Hypothalamus (tissue), 51 donors: ENCODE data around the gene ARAP1.

Experiments used
- DNase-seq, 51 donors: peaks; one replicate each; lab custom pipeline; 2025; lab: John Stamatoyannopoulos, UW

ARAP1 gene

DNA sequence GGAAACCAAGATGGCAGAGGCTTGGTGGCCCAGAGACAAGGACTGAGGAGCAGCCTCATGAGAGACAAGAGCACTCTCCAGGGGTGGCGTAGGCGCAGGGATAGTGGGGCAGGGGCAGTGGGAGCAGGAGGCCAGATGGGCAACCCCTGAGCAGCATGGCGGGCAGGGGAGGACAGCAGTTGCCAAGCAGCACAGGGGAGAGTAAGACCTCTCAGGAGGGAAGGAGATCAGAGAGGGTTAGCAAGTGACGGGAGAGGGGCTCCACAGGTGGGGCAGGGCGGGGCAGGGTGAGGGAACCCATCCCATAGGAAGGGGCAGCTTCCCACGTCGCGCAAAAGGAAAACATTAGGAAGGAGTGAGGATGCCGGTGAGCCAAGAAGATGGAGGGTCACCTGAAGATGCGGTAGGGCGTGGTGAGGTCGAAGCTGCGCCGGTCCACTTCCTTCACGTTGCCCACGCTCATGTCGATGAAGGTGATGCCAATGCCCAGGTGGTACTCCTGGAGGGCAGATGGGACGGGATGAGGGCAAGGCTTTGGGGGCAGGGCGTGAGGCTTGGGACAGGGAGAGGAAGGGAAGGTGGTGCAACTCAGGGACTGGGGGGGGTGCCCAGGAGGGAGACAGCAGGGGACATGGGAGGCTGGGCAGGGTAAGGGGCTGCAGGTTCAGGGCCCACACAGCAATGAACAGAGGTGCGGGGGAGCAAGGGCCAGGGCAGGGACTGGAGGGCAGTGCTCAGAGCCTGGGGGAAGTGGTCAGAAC, 42.5 kb downstream of the ARAP1 start:
- no peak for DNase-seq

DNA sequence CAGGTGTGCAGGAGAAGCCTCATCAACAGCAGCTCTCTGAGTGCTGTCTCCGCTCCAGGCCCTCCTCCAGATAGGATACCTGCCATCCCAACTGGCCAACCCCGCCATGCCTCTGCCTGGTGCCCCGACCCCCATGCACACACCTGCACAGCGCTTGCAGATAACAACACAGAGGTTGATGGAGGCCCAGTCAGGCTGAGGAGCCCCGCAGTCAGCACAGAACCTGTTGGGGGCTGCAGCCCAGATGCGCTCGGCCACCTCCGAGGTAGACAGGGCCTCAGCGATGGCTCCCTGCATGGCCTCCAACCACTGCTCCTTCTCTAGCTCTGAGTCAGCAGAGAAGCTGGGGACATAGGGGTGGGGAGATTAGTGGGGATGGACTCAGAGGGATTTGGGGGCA, 45.2 kb downstream of the ARAP1 start:
- DNase-seq, result no peak

DNA sequence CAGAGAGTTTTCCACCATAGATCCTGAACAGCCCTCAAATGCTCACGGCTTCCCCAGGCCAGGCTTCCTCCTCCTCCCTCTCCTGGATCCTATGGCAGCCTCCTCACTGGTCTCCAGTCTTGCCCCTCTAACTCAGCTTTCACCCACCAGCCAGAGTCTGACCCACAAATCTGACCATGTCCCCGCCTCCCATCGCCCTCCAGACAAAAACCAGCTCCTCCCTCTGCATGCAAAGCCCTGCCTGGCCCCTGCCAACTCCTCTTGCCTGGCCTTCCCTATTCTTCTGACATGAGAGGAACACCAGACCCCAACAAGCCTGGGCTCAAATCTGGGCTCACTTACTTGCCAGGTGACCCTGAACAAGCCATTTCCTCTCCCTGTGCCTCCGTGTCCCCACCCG, 45.6 kb downstream of the ARAP1 start:
- no peak for DNase-seq

DNA sequence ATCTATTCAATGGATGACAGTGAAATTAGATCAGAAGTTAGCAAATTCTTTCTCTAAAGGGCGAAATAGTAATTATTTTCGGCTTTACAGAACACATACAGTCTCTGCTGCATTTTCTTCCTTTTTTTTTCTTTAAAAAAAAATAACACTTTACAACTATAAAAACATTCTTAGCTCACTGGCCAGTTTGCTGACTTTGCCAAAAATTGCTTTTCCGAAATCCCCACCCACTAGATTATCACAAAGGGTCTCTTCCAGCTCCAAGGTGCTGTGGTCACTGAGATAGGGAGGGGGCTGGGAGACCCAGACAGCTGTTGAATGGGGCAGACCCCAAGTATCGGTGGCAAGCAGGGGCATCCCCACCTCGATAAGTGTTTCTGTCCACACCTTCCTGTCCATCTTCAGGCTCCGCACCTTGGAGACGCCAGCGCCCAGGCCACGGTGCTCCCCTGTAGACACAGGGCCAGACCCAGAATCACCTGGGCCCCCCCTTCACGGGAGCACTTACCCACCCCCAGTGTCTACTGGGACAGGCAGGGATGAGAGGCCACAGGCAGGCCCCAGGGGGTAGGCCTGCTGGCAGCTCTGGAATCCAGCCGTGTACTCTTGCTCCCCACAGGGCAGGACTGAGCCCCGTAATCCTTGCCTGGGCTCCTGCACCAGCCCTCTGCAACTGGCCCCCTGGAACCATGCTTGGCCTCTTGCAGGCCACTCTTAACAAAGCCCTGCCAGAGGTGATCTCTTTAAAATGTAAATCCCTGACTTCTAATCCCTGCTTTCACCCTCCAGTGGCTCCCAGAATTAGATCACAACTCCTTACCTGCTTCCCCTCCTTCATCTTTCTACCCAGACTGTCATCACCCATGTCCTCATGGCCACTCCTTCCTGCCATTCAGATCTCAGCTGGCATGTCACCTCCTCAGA, 46.5 kb downstream of the ARAP1 start:
- no peak for DNase-seq

DNA sequence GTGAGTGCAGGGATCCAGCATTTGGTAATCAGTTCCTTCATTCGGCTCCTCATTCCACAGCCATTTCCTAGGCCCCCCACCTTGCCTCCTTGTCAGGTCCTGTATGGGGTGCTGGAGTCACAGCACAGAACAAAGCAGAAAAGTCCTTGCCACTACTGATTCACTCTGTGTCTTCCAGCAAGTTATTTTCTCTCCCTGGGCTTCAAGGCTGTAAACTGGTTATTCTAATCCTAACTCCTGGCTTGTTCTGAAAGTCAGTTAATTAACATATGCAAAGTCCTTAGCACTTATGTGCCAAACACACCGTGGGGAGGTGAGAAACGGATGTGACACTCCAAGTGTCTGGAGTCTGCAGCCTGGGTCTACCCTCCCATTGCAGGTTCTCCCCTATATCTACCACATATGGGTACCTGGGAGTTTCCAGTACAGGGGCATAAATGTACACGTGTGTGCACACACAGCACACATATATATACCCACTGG, 47.4 kb downstream of the ARAP1 start:
- DNase-seq, result no peak

DNA sequence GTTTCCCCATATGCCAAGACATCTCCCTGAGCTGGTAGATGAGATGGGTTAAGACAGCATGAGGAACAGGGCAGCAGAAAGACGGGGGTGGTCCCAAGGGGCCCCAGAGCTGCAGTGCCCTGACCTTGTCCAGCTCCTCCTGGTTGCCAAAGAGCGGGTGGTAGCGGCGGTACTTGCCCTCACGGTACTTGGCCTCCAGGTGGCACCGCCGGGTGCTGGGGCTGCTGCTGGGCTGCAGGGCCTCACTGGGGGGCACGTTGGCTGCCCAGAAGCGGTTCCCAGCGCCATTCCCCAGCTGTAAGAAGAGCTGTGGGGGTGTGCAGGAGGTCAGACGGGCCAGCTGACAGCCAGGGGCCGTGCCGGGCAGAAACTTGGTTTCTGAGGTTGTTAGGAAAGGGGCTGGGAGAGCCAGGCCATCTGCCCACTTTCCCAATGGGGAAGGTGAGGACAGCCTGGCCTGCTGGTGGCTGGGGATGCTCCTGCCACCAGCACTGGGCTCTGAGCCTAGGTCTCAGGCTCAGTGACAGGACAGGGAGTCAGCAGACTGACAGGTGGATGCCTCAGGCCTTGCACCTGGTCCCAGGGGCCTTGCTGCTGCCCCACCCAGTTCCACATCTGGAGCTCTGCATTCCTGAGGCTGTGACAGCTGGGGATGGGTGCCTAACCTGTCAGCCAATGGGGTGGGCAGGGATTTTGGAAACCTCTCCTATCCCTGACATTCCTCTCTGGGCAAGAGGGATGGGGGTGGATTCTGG, 48.0 kb downstream of the ARAP1 start:
- DNase-seq, result no peak

DNA sequence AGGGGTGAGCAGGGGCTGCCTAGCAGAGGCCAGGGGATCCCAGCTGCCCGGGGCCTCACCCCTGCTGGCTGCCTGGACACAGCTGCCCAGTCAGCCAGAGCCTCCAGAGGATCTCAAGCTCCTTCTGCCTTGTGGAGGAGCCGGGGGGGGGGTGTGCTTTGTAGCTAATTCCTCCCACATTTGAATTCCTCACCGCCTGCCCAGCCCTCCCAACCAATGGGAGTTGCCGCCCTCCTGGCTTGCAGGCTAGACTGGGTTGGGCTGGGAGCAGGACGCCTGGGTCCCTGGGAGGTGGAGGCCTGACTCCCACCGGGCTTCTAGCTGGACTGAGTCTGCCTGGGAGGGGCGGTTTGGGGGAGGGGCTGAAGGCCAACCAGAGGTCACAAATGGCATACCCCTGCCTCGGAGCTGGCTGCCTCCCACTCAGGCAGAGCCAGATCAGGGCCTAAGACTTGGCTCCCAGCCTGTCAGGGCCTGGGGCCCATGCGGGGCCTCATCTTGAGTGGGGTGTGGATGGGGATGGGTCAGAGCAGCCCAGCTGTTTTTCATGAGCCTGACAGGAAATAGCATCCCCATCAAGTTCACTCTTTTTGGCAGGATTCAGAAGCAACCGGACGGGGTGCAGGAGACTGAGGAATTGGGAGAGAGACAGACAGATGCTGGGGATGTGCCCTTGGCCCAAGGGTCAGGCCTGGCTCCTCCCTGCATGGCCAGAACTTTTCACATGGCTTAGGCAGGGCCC, 48.8 kb downstream of the ARAP1 start:
- peak in 23 of 51 donors; percentile 9 to 68 (median 34) for DNase-seq

DNA sequence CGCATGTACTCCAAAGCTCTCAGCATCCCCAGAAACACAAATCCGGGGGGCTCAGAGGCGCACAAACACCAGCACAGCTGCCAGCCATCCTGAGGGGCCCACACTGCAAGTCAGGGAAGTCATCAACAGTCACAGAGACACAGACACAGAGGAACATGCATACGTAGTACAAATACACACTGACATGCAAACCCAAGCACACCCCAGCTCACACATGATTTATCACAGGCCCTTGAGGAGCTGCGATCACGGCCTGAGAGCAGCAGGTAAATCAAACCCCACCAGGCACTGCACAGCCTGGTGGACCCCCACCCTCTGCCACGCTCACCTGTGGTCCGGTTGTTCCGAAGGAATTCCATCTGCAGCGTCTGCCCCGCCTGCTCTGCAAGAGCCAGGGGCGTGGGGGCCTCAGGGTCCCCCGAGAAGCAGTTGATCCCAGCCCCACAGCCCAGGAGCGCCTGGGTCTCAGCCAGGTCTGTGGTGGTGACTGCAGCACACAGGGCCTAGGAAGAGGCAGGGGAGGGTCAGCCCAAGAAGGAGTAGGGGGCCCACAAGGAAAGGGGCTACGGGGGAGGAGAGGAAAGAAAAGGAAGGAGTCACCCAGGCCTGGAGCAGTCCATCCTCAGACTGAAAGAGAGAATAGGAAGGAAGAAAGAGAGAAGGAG, 49.5 kb downstream of the ARAP1 start:
- no peak for DNase-seq

DNA sequence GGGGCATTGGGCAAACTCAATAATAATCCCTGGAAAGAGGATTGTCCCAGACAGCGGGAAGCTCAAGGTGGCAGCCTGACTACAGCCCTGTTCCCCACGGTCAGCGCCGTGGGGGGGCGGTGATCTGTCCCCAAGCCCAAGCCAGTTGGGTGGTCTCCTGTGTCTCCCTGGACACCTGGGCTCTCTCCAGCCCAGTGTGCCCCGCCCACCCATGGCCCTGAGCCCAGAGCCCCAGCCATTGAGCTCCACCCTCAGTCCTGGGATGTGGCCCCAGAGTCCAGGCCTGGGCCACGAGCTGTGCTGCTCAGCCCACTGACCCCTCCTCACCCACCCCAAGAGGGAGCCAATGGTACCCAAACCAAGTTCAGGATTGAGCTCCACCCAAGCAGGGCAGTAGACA, 50.1 kb downstream of the ARAP1 start:
- peak in 4 of 51 donors; percentile 8 to 36 (median 18) for DNase-seq

DNA sequence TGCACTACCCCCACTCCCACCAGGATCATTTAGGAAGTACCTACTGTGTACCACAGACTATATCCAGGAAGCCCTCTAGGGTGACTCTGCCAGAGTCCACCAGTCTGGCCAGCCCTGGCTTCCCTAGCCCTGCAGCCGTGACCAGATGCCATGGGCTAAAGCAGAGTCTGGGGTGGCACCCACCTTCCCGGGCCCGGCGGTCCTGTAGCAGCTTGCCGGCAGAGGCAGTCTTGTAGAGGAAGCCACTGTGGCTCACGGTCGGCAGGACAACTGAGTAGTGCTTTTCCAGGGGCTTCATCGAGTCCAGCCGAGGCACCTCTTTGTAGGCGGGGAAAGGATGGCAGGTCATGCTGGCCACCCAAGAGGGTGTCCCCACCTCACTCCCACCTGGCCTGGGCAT, 50.7 kb downstream of the ARAP1 start:
- DNase-seq, result no peak

DNA sequence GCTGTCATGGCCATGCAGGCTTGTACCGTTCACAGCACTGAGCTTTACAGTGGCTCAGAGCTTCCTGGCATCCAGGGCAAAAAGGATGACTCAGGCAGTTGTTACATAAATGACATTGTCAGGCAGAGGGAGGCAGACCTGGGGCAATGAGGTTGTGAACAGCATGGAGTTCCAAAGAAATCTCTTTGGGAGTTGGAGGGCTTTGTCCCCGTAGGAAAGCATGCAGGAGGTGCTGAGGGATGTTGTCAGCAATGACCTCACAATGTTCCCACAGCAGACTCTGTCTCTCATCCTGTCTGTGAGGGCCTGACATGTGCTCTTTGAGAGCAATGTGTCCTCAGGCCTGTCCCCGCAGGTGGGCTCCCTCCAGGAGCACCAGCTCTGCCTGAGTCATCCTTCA, 52.1 kb downstream of the ARAP1 start:
- DNase-seq, result no peak

DNA sequence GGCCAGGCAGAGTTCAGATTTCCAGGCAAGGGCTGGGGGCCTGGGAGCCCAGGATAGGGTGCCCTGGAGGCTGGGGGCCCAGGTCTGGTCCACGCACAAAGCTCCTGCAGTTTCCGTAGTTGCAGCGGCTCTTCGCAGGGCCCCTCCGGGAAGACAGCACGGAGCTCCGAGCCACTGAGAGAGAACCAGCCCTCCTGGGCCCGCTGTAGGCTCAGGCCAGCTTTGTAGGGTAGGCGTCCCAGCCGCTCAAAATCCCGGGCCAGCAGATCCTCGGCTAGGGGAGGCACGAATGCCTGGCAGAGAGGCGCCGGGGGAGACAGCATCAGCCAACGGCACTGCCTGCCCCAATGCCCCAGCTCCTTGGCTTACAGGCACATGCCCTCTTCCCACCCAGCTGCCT, 54.4 kb downstream of the ARAP1 start:
- no peak for DNase-seq

DNA sequence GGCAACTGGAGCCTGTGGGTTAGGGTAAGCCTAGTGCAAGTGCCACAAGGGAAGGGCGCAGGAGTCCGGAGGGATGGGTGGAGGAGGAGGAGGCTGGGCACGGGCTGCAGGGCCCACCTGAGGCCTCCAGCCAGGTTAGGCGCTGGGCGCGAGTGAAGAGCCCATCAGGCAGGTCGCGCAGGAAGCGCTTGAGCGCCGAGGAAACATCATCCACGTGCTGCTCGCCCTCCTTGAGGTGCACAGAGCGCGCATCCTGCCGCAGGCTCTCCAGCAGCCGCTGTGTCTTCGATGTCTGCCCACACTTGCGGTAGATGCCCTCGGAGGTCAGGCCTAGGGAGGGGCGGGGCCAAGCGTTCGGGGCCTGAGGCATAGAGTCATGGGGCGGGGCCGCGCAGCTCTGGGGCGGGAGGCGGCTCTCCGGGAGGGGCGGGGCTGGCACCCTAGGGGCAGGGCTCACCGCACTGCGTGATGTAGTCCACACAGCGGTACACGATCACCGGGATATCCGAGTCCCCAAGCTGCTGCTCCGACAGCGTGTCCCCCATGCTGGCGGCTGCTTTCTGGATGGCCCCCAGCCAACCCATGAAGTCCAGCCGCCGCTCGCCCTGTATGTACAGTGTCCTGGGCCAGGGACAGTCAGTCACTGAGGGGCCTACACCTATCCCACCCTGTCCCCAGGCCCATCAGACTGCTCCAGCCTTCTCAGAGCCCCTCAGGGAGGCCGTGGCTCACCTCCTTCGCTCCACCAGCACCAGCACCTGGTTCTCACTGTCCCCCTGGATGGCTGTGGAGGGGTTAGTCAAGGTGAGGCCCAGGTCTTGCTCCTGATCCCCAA, 55.1 kb downstream of the ARAP1 start:
- DNase-seq, result no peak

DNA sequence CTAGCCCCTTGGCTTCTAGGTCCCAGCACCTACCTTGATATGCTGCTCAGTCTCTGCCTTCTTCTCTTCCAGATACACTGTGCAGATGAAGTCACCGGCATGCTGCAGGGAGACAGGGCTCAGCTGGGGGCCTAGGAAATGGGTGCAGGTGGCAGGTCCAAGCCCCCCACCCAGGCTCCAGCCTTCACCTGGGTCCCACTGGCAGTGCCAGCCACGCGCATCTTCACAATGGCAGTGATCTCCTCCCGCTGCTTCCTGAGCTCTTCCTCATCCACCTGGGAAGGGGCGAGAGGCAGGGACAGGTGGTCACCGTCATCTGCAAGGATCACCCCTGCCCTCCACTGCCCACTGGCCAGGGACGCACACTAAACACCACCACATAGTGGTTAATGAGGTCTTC, 56.9 kb downstream of the ARAP1 start:
- no peak for DNase-seq

DNA sequence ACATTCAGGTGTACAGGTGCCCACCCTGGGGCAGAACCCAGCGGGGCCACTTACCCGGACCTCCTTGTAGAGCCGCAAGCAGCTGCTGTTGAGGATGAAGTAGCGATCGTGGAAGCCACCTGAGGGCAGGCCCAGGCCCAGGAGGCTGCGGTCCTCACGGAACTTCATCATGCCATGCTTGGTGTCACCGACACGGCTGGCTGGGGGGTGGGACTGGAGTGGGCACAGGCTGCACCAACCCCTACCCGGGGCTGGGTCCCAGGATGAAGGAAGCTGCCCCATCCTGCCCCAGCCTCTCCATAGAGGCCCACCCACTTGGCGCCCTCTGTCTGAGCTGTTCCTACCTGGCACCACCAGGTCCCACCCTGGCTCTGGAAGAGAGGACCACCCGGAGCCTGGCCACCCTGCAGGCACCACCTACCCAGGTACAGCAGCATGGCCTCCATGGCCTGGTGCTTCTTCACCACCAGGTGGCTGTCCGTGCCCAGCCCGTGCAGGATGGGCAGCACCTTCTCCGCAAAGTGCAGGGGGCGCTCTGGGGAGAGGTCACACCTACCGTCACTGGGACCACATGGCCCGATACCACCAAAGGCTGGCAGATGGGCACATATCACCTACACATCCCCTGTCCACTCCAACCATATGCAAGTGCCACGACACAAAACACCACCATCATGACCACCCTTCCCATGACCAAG, 58.8 kb downstream of the ARAP1 start:
- DNase-seq, result no peak

DNA sequence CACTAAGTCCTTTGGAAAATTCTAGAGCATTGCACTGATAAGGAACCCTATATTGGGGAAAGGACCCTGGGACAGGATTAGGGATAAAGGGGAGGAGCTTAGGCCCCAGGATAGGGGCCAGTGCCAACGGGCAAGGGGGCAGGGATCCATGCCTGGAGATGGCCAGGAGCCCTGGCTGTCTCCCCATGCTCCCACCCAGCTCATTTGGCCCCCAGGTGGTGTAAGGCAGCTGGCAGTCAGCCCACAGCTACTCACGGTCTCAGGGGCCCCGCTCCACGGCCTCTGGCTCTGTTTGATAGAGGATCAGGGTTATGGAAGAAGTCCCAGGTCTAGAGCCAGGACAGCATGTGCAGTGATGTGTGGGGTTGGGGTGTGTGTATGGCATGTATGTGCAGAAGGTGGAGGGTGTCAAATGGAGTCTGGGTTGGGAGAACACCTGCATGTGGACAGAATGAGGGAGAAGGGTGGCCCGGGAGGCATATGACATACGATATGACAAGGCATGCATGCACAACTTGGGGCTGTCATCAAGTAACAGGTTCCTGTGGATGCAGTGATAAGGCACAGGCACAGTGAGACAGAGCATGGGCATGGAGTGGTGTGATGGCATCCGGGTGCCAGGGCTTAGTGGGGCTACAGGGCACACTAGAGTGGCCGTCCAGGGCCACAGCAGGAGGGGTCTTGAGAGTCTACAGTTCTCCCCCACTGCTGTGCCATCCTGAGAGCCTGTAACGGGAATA, 59.5 kb downstream of the ARAP1 start:
- no peak for DNase-seq

DNA sequence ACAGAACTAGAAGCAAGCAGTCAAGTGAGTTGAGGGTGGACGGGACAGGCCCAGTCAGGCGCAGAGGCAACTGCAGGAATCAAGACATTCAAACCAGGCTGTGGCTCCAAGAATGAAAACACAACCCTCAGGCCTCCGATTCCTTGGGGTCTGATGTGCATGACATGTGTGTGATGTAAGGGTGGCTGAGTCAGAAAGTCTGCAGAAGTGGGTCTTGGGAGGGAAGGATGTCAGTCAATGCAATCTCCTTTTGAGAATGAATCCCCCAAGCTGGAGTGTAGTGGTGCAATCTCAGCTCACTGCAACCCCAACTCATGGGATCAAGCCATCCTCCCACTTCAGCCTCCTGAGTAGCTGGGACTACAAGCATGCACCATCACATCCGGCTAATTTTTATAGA, 62.0 kb downstream of the ARAP1 start:
- no peak for DNase-seq

DNA sequence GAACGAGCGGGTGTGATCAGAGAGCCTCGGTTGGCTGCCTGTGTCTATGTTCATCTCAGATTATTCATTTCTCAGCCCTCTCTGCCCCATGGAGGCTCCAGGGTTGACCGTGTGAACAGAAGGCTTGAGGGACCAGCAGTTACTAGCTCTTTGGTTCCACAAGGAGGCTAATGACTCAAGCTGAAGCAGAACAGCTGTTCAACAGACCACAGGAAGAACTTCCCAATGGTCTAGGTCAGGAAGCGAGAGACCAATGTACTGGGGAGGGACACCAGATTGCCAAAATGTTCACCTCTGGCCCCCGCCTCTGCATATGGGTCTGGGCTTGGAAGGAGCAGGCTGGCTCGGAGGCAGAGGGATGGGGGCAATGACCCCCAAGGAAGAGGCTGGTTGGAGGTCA, 63.3 kb downstream of the ARAP1 start:
- no peak for DNase-seq
